ENCODE data around the gene PHLPP1. TPM values are rescaled to one million over a fixed set of nuclear protein-coding genes. Genes with fewer than 3 reads are reported as not detected.

Gene PHLPP1
- total RNA-seq, 1 donor from 2014 or later: 21.2 TPM

- H3K27ac Mint-ChIP-seq: peak overlapping the region; percentile 75
- H3K27me3 Mint-ChIP-seq (ENCODE audit: low read depth): no peaks in the 10 kb centered on the region
- TF ChIP-seq CTCF (IDR thresholded peaks at IDR 0.05; ENCODE audit: unreplicated experiment): no peak
- H3K4me1 Mint-ChIP-seq: peaks cover 64% of the 10 kb centered on the region
- peak overlapping the region; percentile 75 for H3K4me3 Mint-ChIP-seq
- H3K9me3 Mint-ChIP-seq: no peaks in the 10 kb centered on the region
- DNase-seq (ENCODE audit: low spot score in 2 of 2, unreplicated experiment in 2 of 2): no peak
- no peaks in the 10 kb centered on the region for H3K36me3 Mint-ChIP-seq
Measured at GRCh38 chr18:62717925-62718800, 2.8 kb downstream of the PHLPP1 start.

GRCh38 chr18:62720048-62720447 lies 4.7 kb downstream of the PHLPP1 start:
- H3K9me3 Mint-ChIP-seq: no peaks in the 10 kb centered on the region
- peak overlapping the region; percentile 19 for H3K4me3 Mint-ChIP-seq
- H3K36me3 Mint-ChIP-seq: no peaks in the 10 kb centered on the region
- peaks cover 68% of the 10 kb centered on the region for H3K4me1 Mint-ChIP-seq
- no peak for TF ChIP-seq CTCF (IDR thresholded peaks at IDR 0.05; ENCODE audit: unreplicated experiment)
- no peak for DNase-seq (ENCODE audit: low spot score in 2 of 2, unreplicated experiment in 2 of 2)
- H3K27me3 Mint-ChIP-seq (ENCODE audit: low read depth): no peaks in the 10 kb centered on the region
- no peak overlapping the region for H3K27ac Mint-ChIP-seq

GRCh38 chr18:62720766-62721613 lies 5.6 kb downstream of the PHLPP1 start:
- H3K4me1 Mint-ChIP-seq: peaks cover 75% of the 10 kb centered on the region
- no peaks in the 10 kb centered on the region for H3K9me3 Mint-ChIP-seq
- H3K4me3 Mint-ChIP-seq: peak overlapping the region; percentile 1
- H3K27me3 Mint-ChIP-seq (ENCODE audit: low read depth): no peaks in the 10 kb centered on the region
- TF ChIP-seq CTCF (IDR thresholded peaks at IDR 0.05; ENCODE audit: unreplicated experiment): no peak
- no peak for DNase-seq (ENCODE audit: low spot score in 2 of 2, unreplicated experiment in 2 of 2)
- H3K36me3 Mint-ChIP-seq: no peaks in the 10 kb centered on the region
- peak overlapping the region; percentile 40 for H3K27ac Mint-ChIP-seq

- Mint-ChIP-seq H3K27ac (peak overlapping the region; percentile 78), H3K27me3 (ENCODE audit: low read depth) (no peaks in the 10 kb centered on the region), H3K9me3 (no peaks in the 10 kb centered on the region), H3K4me1 (peaks cover 74% of the 10 kb centered on the region), H3K4me3 (no peak overlapping the region), H3K36me3 (no peaks in the 10 kb centered on the region)
- DNase-seq (ENCODE audit: low spot score in 2 of 2, unreplicated experiment in 2 of 2): no peak
- no peak for TF ChIP-seq CTCF (IDR thresholded peaks at IDR 0.05; ENCODE audit: unreplicated experiment)
Measured at GRCh38 chr18:62721839-62722795, 6.8 kb downstream of the PHLPP1 start.

GRCh38 chr18:62723666-62724281 lies 8.4 kb downstream of the PHLPP1 start:
- H3K36me3 Mint-ChIP-seq: peaks cover 1% of the 10 kb centered on the region
- no peak overlapping the region for H3K4me3 Mint-ChIP-seq
- peak overlapping the region; percentile 30 for H3K27ac Mint-ChIP-seq
- no peaks in the 10 kb centered on the region for H3K27me3 Mint-ChIP-seq (ENCODE audit: low read depth)
- peaks cover 57% of the 10 kb centered on the region for H3K4me1 Mint-ChIP-seq
- no peak for TF ChIP-seq CTCF (IDR thresholded peaks at IDR 0.05; ENCODE audit: unreplicated experiment)
- DNase-seq (ENCODE audit: low spot score in 2 of 2, unreplicated experiment in 2 of 2): no peak
- H3K9me3 Mint-ChIP-seq: no peaks in the 10 kb centered on the region

Measured in mesothelial cell of epicardium (in vitro differentiated cells).